ENCODE data around the gene ARF1.

GRCh38 chr1:228071839-228072657 is 10.5 kb upstream of the ARF1 start:
- TF ChIP-seq POLR2A (IDR thresholded peaks at IDR 0.05) = no peak
- no peak for TF ChIP-seq CTCF (IDR thresholded peaks at IDR 0.05)
